GM12801 (cell line): Measurements from ENCODE around the gene FAM241B.

Experiments used
- CTCF ChIP-seq: IDR thresholded peaks from one replicate; pipeline ENCODE4 v1.5.1; 2011; ENCODE audit warnings: control low read depth; ENCODE audit not compliant: insufficient read length; ENCODE audit errors: extremely low read depth

FAM241B gene

GRCh38 chr10:69677985-69678654, 48.1 kb downstream of the FAM241B start:
- TF ChIP-seq CTCF = no peak

- no peak for TF ChIP-seq CTCF
Observed at GRCh38 chr10:69679736-69680135, 49.7 kb downstream of the FAM241B start.

- TF ChIP-seq CTCF = no peak
Observed at GRCh38 chr10:69680610-69681009, 50.6 kb downstream of the FAM241B start.

GRCh38 chr10:69681436-69681835, 51.4 kb downstream of the FAM241B start:
- TF ChIP-seq CTCF = no peak

- no peak for TF ChIP-seq CTCF
Observed at GRCh38 chr10:69682955-69683474, 53.0 kb downstream of the FAM241B start.
